Esophagus muscularis mucosa (tissue), 3 donors: Measurements from ENCODE around the gene MPPED1.

Experiments
- POLR2A ChIP-seq: fragments of 450-650 bp; IDR thresholded peaks from one replicate; pipeline ENCODE4 v1.6.1; 2017; ENCODE audit warnings: antibody characterized with exemption, moderate library complexity, mild to moderate bottlenecking, low read depth
- POLR2AphosphoS5 ChIP-seq, 2 donors: sonication (generic); formaldehyde crosslinking; IDR thresholded peaks; one replicate each; pipeline ENCODE4 v1.6.1; 2017; ENCODE audit warnings: antibody characterized with exemption in 2 of 2
- TF ChIP-seq, protein P1 (sequence below), 3 experiments: fragments of 200-600 bp in 2 of 3; fragments of 450-650 bp in 1 of 3; sonication (generic) in 2 of 3; IDR thresholded peaks; one replicate each; pipeline ENCODE4 v1.5.1; 2017 to 2019; ENCODE audit warnings: antibody characterized with exemption in 3 of 3, mild to moderate bottlenecking in 2 of 3, moderate library complexity in 1 of 3

DNA sequence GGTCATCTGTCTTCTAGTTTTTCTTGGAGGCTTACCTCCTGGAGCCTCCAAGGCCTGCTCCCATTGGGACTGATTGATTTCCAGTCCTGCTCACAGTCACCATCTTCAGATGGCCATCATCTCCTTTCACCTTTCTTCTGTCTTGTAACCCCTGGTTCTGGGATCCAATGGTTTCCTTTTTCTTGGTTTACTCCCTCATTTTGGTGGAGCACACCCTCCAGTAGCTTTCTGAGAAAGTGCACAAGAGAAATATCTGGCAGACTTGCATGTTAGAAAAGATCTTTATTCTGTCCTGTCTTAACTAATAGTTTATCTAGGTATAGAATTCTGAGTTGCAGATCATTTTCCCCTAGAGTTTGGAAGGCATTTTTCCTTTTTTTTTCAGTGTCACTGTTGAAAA is 50.9 kb downstream of the MPPED1 start:
- TF ChIP-seq POLR2A (no peak), POLR2AphosphoS5 (IDR thresholded peaks at IDR 0.05) (no peak)
- TF ChIP-seq, protein P1, sequence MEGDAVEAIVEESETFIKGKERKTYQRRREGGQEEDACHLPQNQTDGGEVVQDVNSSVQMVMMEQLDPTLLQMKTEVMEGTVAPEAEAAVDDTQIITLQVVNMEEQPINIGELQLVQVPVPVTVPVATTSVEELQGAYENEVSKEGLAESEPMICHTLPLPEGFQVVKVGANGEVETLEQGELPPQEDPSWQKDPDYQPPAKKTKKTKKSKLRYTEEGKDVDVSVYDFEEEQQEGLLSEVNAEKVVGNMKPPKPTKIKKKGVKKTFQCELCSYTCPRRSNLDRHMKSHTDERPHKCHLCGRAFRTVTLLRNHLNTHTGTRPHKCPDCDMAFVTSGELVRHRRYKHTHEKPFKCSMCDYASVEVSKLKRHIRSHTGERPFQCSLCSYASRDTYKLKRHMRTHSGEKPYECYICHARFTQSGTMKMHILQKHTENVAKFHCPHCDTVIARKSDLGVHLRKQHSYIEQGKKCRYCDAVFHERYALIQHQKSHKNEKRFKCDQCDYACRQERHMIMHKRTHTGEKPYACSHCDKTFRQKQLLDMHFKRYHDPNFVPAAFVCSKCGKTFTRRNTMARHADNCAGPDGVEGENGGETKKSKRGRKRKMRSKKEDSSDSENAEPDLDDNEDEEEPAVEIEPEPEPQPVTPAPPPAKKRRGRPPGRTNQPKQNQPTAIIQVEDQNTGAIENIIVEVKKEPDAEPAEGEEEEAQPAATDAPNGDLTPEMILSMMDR (IDR thresholded peaks at IDR 0.05), result no peak
